Esophagus (tissue), 2 donors: ENCODE data around the gene SEMA6D. TPM values are rescaled to one million over a fixed set of nuclear protein-coding genes. Genes with fewer than 3 reads are reported as not detected.

Source experiments
- H3K27ac ChIP-seq, 2 donors: one replicate each; pipeline ENCODE4 v1.5.1; 2013; ENCODE audit warnings: low read depth in 2 of 2, mild to moderate bottlenecking in 2 of 2, inconsistent platforms in 1 of 2, low read length in 1 of 2, moderate library complexity in 1 of 2
- H3K27me3 ChIP-seq, 2 donors: one replicate each; pipeline ENCODE4 v1.6.1; 2013; ENCODE audit warnings: low read length in 2 of 2, control low read depth in 1 of 2, mild to moderate bottlenecking in 1 of 2; ENCODE audit not compliant: insufficient read depth in 2 of 2, control insufficient read depth in 1 of 2
- H3K36me3 ChIP-seq, 2 donors: one replicate each; pipeline ENCODE4 v1.6.1; 2013; ENCODE audit warnings: low read length in 1 of 2; ENCODE audit not compliant: control insufficient read depth in 2 of 2, insufficient read depth in 2 of 2
- H3K4me1 ChIP-seq, 2 donors: one replicate each; pipeline ENCODE4 v1.6.1; 2013; ENCODE audit warnings: low read length in 1 of 2; ENCODE audit not compliant: control insufficient read depth in 2 of 2, insufficient read depth in 2 of 2
- H3K4me3 ChIP-seq, 2 donors: one replicate each; pipeline ENCODE4 v1.5.1; 2013; ENCODE audit warnings: low read length in 2 of 2, mild to moderate bottlenecking in 2 of 2, low read depth in 1 of 2, moderate library complexity in 1 of 2
- H3K9me3 ChIP-seq, 2 donors: one replicate each; pipeline ENCODE4 v1.6.1; 2013; ENCODE audit warnings: mild to moderate bottlenecking in 2 of 2, low read depth in 1 of 2, low read length in 1 of 2, moderate library complexity in 1 of 2; ENCODE audit not compliant: control insufficient read depth in 2 of 2, insufficient read depth in 1 of 2
- WGBS, 2 donors: extraction: QIAGEN DNeasy Blood & Tissue Kit; methylation state at CpG; one replicate each; pipeline ENCODE4 v1.1.7; 2013; 5-methylcytosine and 5-hydroxymethylcytosine counted together
- polyA plus RNA-seq, 2 donors: library from polyadenylated mRNA; stranded (reverse); fragments of 200-250 nt; gene quantifications; one replicate each; pipeline ENCODE4 v1.2.3, GENCODE V29; 2013
- donor health status: healthy with polysubstance abuse.
- donor health status: Bipolar disorder and iron deficiency.

Gene SEMA6D
- polyA plus RNA-seq, 2 donors, result 0.31 to 0.40 TPM

GRCh38 chr15:47820747-47821319 lies 103.5 kb downstream of the SEMA6D start:
- 38 to 54% methylated on average over 8 of the region's 8 CpGs for WGBS, 2 donors

DNA sequence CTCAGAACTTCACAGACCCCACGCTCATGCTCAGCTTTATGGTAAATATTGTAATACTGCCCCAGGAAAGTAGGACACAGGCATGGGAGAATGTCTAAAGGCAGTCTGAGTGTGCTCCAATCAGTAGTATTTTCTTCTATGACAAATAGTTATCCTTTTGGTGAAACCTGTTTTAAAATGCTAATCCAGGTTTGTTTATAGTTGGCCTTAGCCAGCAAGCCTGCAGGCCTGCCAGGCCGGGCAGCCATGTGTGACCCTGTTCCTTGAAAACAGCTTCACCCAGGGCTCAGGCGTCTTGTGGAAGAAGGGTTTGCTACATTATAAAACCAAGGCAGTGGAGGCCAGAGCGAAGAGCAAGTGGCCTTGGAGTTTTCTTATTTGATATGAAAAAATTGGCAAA lies 104.7 kb downstream of the SEMA6D start:
- peaks cover 3 to 6% of the 10 kb centered on the region in 2 donors for H3K4me1 ChIP-seq
- H3K27me3 ChIP-seq, result no peaks in the 10 kb centered on the region
- no peak overlapping the region for H3K27ac ChIP-seq
- no peaks in the 10 kb centered on the region for H3K9me3 ChIP-seq
- H3K36me3 ChIP-seq, result no peaks in the 10 kb centered on the region
- 53 to 65% methylated on average over 4 of the region's 4 CpGs for WGBS, 2 donors
- no peak overlapping the region for H3K4me3 ChIP-seq

More at GRCh38 chr15:47820747-47821319, 103.5 kb downstream of the SEMA6D start:
- Histone ChIP-seq H3K9me3 (no peaks in the 10 kb centered on the region), H3K4me1 (peaks cover 3 to 6% of the 10 kb centered on the region in 2 donors), H3K27me3 (no peaks in the 10 kb centered on the region), H3K4me3 (no peak overlapping the region), H3K36me3 (no peaks in the 10 kb centered on the region), H3K27ac (no peak overlapping the region)
